ENCODE measurements around the gene NTM.

DNA sequence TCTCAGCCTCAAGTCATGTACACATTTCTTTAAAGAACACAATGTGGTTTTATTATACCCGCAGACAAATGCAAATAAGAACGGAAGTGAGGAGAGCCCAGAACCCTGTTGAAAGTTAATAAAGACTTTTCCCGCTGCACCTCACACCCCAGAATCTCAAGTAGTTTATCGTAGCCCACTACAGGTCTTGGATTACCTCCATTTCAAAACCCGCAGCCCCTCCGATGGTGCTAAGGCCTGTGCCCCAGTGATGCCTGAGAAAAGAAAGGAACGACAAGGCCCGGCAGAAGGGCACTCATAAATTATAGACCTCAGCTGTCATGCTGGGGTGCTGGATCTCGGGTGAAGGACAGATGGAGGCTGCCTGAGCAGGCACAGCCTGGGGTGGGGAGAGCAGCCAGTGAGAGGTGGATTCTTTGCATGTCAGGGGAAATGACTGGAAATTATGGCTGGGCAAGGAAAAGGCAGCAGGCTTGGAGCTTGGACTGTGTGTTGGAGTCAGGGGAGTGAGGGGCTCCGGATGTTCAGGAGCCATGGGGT lies 354.1 kb downstream of the NTM start:
- TF ChIP-seq, protein P1, sequence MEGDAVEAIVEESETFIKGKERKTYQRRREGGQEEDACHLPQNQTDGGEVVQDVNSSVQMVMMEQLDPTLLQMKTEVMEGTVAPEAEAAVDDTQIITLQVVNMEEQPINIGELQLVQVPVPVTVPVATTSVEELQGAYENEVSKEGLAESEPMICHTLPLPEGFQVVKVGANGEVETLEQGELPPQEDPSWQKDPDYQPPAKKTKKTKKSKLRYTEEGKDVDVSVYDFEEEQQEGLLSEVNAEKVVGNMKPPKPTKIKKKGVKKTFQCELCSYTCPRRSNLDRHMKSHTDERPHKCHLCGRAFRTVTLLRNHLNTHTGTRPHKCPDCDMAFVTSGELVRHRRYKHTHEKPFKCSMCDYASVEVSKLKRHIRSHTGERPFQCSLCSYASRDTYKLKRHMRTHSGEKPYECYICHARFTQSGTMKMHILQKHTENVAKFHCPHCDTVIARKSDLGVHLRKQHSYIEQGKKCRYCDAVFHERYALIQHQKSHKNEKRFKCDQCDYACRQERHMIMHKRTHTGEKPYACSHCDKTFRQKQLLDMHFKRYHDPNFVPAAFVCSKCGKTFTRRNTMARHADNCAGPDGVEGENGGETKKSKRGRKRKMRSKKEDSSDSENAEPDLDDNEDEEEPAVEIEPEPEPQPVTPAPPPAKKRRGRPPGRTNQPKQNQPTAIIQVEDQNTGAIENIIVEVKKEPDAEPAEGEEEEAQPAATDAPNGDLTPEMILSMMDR (IDR thresholded peaks at IDR 0.05; ENCODE audit: poor library complexity, severe bottlenecking): no peak
- TF ChIP-seq EP300 (conservative IDR thresholded peaks at IDR 0.05; ENCODE audit: poor library complexity, severe bottlenecking) (no peak), EZH2 (IDR thresholded peaks at IDR 0.05; ENCODE audit: borderline replicate concordance, insufficient read depth, low read length, poor library complexity, severe bottlenecking) (no peak), TAF1 (IDR thresholded peaks at IDR 0.05; ENCODE audit: low read depth) (no peak), SMC3 (conservative IDR thresholded peaks at IDR 0.05; ENCODE audit: poor library complexity) (no peak)

Measured in neural cell (in vitro differentiated cells).